ENCODE measurements around the gene TARS2. TPM values are rescaled to one million over a fixed set of nuclear protein-coding genes. Genes with fewer than 3 reads are reported as not detected.

TARS2 gene, protein sequence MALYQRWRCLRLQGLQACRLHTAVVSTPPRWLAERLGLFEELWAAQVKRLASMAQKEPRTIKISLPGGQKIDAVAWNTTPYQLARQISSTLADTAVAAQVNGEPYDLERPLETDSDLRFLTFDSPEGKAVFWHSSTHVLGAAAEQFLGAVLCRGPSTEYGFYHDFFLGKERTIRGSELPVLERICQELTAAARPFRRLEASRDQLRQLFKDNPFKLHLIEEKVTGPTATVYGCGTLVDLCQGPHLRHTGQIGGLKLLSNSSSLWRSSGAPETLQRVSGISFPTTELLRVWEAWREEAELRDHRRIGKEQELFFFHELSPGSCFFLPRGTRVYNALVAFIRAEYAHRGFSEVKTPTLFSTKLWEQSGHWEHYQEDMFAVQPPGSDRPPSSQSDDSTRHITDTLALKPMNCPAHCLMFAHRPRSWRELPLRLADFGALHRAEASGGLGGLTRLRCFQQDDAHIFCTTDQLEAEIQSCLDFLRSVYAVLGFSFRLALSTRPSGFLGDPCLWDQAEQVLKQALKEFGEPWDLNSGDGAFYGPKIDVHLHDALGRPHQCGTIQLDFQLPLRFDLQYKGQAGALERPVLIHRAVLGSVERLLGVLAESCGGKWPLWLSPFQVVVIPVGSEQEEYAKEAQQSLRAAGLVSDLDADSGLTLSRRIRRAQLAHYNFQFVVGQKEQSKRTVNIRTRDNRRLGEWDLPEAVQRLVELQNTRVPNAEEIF
- total RNA-seq (2014; rRNA removed; shearing (Covaris generic)): 16.2 and 32.4 TPM in 2 replicates

DNA sequence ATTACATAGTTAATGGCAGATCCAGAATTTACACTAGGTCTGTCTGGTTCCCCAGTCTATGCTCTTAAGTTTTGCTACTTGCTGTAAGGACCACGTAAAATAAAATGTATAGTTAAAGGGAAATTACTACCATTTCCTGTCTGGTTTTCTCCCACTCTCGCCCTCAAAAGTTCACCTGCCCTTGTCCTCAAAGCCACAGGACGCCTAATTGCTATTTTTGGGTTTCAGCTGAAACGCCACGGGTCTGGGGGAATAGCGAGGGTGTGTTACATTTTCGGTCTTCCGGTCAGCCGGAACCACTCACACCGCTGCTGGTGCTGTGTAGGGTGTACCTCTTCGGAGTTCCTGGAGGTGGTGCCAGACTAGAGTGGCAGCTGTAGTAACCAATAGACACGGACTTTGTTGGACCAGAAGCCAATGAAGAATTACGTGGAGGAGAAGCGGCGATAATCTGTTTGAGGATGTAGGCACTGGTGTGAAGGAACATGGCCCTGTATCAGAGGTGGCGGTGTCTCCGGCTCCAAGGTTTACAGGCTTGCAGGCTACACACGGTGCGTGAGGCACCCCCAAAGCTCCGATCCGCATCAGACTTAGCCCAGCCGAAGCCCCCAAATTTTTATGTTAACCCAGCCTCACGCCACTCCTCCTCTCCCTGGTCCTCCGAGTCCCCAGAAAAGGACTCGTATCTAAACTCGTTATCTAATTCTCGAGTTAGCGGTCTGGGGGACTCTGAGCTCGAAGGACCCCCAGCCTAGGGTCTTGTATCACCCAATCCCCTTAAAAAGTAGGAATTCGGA, at the start of gene TARS2:
Gene TARS2, plus strand, starts transcription at position 454 of the 797 bp plus-strand sequence. Its CDS starts 32 bp downstream, at position 486.
- DNase-seq (ENCODE audit: low read depth): peak; percentile 98

DNA sequence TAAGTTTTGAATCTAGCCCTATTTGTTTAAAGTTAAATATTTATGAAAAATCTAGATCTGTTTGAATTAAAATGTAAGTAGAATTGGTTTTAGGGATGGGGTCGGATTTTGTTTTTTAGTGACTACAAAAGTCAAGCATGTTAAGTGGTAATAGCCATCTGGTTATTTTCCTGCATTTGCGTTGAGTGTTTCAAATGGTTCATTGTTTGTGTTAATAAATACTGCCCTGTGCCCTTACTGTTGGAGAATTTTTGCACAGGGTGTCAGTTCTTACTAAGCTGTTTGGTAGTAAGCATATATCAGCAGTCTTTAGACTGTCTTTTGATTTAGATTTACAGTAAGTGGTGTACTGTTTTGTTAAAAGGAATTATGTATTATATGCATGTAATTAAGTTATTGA, 46.1 kb upstream of the TARS2 start:
- no peak for DNase-seq (ENCODE audit: low read depth)

DNA sequence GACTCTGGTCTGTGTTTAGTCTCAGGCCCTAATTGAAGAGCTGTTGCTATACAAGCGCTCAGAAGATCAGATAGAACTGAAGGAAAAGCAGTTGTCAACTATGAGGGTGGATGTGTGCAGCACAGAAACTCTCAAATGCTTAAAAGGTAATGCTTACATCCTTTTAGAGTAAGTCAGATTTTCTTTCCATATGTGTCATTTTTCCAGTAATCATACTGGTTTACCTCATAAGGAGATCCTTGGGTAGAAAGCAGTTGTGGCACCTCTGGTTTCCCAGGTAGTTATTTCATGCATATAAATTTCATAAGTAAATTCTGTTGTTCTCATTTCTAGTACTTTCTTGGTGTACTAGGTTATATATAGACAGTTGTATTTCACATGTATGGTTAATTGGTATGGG, 43.0 kb upstream of the TARS2 start:
- DNase-seq (ENCODE audit: low read depth): no peak

DNA sequence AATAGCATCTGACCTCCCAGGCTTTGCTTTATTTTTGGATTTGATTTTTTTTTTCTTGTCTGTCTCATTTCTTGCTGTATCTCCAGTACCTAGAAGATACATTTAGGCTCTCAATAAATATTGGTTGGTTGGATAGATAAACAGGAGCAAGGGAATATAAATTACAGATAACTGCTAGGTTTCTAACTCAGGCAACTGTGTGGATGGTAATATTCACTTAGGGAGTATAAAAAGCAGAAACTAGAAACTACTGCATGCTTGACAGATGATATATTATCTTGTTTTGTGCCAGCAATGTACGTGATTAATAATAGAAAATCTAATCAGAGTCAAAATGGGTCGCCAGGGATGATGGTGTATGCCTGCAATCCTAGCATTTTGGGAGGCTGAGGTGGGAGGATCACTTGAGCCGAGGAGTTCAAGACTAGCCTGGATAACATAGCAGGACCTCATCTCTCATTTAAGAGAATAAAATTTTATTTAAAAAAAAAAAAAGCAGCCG, 31.0 kb upstream of the TARS2 start:
- DNase-seq (ENCODE audit: low read depth): no peak

DNA sequence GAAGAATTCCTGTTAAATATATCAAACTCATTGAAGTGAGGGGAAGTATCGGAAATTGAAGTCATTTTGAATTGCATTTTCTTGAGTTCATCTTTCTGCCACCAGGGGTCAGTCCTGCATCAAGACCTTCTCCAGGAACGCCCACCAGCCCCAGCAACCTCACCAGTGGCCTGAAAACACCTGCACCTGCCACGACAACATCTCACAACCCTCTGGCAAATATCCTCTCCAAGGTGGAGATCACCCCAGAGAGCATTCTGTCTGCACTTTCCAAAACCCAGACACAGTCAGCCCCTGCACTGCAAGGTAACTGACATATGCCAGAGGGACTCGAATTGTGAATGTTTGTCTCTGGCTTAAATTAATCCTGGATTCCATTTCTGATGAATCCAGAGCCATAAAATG, 22.8 kb upstream of the TARS2 start:
- peak; percentile 35 for DNase-seq (ENCODE audit: low read depth)

DNA sequence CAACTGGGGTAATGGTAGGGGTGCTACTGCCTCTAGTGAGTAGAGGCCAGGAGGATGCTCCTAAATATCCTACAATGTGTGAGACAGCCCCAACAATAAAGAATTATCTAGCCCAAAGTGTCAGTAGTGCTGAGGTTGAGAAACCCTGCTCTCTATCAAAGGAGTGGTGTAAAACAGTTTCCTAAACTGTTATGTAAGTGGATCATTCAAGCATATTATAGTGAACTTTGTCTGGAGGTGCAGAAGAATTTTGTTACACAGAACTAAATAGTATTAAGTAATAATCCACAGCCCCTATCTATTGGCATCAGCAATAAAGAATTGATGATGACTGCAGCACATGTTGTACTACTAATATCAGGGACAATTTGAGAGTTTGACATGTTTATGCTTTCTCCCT, 20.3 kb upstream of the TARS2 start:
- DNase-seq (ENCODE audit: low read depth): no peak

DNA sequence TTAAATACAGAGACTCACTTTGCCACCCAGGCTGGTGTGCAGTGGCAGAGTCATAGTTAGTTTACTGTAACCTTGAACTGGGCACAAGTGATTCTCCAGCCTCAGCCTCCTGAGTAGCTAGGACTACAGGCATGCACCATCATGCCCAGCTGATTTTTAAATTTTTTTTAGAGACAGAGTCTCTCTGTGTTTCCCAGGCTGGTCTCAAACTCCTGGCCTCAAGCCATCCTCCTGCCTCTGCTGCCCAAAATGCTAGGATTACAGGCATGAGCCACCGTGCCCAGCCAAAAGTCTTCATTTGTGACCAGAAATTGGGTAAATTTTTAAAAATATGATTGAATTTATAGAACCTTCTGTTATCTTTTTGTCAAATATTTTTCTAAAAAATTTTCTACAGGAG, 17.9 kb upstream of the TARS2 start:
- no peak for DNase-seq (ENCODE audit: low read depth)

DNA sequence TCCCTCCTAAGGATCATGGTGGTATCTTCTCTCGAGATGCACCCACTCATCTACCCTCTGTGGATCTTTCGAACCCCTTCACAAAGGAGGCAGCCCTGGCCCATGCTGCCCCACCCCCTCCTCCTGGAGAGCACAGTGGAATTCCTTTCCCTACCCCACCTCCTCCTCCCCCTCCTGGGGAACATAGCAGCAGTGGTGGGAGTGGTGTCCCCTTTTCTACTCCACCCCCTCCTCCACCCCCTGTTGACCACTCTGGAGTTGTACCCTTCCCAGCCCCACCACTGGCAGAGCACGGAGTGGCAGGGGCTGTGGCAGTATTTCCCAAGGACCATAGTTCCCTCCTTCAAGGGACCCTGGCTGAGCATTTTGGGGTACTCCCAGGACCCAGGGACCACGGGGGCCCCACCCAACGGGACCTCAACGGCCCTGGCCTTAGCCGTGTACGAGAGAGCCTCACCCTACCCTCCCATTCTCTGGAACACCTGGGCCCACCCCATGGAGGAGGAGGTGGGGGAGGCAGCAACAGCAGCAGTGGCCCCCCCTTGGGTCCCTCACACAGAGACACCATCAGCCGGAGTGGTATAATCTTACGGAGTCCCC, 14.5 kb upstream of the TARS2 start:
- no peak for DNase-seq (ENCODE audit: low read depth)

DNA sequence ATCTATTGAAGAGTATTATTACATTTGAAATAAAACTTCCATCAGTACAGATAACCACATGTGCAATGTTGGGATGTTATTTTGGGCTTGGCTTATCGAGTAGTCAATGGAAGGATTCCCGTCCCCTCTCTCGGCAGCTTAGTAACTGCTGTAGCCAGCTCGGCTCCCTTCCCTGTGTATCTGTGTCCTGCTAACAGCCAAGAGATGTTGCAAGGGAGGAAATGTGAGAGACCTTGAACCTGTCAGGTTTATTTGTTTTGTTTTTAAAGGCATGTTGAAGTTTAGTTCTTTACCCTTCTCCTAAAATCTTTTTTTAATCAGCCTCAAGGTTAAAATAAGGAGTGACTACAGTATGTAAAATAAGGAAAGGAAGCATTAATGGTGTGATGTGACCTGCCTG, 13.6 kb upstream of the TARS2 start:
- no peak for DNase-seq (ENCODE audit: low read depth)

DNA sequence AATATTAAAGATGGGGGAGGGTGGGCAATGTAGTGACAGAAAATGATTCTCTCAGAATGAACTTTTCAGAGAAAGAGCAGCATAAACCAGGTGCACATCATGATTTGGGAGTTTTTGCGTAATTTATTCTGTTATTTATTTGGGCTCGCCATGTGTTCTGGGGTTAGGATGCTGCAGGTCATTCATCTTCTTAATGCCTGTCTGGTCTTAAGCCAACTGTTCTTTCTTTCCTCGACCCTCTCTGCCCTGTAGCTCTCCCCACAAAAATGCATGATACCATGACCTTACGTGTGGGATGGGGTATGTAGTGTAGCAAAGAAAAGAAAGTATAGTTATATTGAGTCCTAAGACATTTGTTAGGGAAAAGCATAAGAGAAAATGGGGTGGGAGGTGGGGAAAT, 12.3 kb upstream of the TARS2 start:
- no peak for DNase-seq (ENCODE audit: low read depth)

DNA sequence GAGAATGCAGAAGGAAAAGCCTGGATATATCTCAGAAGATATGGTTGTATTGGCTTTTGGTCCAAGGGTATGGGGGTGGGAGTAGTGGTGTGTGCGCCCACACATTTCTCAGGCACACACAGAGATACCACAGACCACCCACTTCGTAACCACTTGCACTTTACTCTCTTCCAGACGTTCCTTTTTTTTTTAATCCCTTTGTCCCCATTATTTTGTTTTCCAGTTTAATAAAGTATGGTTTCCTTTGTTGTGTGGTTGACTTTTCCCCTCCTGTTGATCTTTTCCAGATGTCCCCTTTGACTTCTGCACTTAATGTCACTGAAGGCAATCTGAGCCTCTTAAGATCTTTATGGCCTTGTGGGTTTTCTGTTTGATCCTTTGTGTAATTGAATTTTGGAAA, 10.5 kb upstream of the TARS2 start:
- DNase-seq (ENCODE audit: low read depth): peak; percentile 11

DNA sequence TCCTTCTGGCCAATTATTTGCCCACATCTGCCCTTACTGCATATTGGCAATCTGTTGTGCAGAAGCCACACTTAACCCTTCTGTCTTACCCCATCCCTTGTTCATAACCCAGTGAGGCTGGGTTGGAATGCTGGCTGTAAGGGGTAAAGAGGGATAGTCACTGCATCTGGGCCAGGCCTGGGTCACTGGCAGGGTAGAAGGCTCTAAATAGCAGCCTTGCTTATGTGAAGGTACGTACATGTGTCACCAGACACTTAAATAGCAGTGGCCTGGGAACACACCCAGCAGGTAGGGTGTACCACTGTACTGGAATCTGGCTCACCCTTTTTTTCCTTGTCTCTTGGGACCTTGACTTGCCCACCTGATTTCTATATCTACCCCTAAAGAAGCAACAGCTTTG, 9.9 kb upstream of the TARS2 start:
- DNase-seq (ENCODE audit: low read depth): no peak

DNA sequence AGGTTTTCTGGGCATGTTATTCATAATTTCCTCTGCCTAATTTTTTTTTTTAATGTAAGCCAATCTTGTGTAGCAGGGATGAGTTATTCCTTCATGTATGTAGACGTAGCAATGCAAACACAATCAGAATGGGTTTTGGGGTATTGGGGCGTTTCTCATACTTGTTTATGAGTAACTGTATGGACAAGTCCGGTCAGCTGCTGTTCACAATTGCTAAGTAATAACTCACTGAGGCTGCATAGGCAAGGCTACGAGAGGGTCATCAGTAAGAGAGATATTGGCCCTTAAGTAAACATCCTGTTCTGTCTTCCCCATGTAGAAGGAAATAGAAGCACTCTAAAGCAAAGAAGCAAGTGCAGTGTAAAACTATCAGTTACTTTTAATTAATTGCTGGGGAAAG, 9.5 kb upstream of the TARS2 start:
- no peak for DNase-seq (ENCODE audit: low read depth)

DNA sequence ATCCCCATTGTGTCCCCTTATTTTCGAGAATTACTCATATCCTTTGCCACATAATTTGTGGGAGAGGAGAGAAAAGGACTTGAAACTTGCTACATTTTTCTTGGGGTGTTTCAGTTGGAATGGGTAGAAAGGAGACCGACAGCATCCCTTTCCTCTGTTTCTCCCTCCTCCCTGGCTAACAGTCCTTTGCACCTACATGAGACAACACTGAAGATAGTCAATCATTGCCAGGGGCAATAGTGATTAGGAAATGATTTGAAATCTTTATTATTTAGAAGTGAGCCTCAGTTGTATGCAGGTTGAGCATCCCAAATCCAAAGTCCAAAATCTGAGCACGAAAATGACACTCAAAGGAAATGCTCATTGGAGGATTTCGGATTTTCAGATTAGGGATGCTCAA, 7.8 kb upstream of the TARS2 start:
- no peak for DNase-seq (ENCODE audit: low read depth)

DNA sequence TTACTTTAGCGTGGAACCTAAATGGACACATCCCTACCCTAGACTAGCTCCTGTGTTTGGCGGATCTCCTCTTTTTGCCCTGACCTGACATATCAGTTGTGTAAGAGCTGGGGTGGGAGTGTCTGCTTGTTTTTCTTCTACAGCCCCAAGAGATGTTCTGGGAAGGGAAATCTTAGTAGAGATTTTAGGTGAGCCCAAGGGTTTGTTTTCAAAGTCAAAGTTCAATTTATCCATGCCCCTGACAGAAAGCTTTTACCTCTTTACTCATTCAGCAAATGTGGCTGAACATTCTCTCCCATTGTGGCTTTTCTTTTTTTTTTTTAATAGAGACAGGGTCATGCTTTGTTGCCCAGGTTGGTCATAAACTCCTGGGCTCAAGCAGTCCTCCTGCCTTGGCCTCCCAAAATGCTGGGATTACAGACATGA, 7.3 kb upstream of the TARS2 start:
- no peak for DNase-seq (ENCODE audit: low read depth)

DNA sequence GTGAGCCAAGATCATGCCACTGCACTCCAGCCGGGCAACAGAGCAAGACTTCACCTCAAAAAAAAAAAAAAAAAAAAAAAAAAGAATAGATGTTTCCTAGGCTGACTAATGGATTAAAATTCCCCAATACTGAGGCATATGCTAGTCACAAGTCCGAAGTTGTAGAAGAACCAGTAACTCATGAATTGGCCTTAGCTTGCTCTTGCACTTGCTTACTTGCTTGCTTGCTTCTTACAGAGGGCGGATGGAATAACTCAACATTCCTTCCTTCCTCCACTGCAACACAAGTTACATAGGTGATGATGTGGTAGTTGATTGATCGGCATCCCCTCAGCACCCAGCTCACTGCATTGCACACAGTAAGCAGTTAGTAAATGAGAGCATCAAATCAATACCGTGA, 2.8 kb upstream of the TARS2 start:
- DNase-seq (ENCODE audit: low read depth): no peak

DNA sequence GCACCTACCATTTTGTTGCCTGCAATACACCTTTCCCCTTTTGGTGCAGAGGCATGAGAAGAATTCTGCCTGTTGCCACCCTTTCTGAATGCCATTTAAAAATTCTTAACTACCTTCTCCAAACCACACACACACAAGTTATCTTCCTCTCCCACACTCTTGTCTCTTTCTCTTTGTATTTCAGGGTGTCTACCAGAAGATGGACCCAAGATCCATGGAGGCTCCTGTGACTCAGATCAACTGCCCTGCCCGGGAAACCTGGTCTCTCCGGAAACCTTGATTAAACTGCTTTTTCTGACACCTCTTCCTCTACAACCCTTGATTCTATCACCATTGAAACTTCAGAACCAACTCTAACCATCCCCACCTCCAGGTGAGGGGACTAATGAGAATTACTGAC, 2.4 kb upstream of the TARS2 start:
- DNase-seq (ENCODE audit: low read depth): peak; percentile 59

DNA sequence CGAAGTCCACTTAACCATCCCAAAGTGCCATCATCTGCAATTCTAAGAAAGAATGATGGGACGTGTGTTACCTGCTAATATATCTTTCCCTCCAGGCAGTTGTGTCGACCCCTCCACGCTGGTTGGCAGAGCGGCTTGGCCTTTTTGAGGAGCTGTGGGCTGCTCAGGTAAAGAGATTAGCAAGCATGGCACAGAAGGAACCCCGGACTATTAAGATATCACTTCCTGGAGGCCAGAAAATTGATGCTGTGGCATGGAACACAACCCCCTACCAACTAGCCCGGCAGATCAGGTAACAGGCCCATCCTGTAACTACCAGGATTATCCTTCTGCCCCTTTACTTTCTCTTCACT, 520 bp downstream of the TARS2 start:
- no peak for DNase-seq (ENCODE audit: low read depth)

DNA sequence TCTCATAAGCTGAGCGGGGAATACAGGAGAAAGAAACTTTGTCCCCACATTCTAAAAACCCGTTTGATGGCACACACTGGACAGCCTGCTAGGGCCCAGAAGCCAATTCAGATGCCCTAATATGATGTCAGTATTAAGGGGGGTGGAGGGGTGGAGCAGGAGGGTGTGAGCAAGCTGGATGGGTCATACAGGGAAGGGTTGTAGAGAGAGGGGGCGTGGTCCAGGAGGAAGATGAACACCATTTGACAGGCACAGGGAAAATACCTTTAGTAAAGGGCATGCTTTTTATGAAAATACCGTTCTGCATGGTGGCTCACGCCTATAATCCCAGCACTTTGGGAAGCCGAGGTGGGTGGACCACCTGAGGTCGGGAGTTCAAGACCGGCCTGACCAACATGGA, 6.0 kb downstream of the TARS2 start:
- no peak for DNase-seq (ENCODE audit: low read depth)

DNA sequence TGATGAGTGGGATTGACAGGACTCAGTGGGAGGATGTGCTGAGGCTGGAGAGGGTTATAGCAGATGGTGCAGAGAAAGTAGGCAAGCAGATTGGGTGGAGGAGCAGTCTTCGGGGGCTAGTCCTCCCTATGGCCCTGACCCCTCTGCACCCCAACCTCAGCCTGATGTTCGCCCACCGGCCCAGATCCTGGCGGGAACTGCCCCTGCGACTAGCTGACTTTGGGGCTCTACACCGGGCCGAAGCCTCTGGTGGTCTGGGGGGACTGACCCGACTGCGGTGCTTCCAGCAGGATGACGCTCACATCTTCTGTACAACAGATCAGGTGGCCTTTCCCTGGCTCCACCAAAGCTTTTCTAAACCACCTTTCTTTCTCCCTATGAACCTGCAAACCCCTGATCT, 11.1 kb downstream of the TARS2 start:
- no peak for DNase-seq (ENCODE audit: low read depth)

DNA sequence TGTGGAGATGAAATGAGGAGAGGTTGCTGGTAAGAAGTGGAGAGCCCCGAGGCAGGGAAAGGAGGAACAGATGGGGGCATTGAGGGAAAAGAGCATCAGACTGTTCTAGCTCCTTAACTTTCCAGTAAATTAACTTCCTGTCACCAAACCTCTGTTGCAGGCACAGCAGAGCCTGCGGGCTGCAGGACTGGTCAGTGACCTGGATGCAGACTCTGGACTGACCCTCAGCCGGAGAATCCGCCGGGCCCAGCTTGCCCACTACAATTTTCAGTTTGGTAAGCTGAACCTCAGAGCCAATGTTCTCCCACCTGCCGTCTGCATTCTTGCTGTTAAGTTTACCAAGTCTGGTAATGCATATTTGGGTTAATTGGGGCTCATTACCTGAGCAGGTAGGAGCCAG, 18.2 kb downstream of the TARS2 start:
- no peak for DNase-seq (ENCODE audit: low read depth)

All from RPMI7951 (cell line).